Fibroblast of mammary gland (primary cell): ENCODE data around the gene CDH4.
"Not testable (repeated sequence)": the region's sequence is repeated elsewhere in the genome, so short reads cannot be mapped to it uniquely, and the experiment has no call there.

Source experiments
- DNase-seq: peaks from one replicate; pipeline ENCODE4 v3.0.0-alpha.2; 2010; ENCODE audit warnings: low read depth
- H3K4me3 ChIP-seq: 2 replicates; pipeline ENCODE4 v1.5.1; 2011; ENCODE audit warnings: low read depth, mild to moderate bottlenecking, low read length, moderate library complexity; ENCODE audit not compliant: control insufficient read depth
- TF ChIP-seq, protein P1 (sequence below): conservative IDR thresholded peaks from 2 replicates; pipeline ENCODE4 v1.5.1; 2011; ENCODE audit warnings: low read depth, low read length, inconsistent platforms; ENCODE audit not compliant: control insufficient read depth, insufficient read depth

Gene CDH4

DNA sequence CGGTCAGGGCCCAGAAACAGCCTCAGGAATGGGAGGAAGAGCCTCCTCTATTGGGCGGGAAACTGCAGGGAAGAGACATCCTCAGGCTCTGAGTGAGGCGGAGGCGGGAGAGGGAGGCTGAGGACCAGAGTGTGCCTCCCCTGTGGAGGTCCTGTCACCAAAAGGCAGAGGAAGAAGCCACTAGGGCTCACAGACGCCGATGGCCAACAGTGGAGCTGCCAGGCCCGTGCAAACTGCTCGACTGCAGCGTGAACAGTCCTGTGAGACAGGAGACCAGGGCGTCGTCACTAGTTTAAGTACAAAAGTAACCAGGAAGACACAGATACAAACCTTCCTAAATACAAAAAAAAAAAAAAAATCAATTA, 730.9 kb downstream of the CDH4 start:
- DNase-seq = no peak
- TF ChIP-seq, protein P1, sequence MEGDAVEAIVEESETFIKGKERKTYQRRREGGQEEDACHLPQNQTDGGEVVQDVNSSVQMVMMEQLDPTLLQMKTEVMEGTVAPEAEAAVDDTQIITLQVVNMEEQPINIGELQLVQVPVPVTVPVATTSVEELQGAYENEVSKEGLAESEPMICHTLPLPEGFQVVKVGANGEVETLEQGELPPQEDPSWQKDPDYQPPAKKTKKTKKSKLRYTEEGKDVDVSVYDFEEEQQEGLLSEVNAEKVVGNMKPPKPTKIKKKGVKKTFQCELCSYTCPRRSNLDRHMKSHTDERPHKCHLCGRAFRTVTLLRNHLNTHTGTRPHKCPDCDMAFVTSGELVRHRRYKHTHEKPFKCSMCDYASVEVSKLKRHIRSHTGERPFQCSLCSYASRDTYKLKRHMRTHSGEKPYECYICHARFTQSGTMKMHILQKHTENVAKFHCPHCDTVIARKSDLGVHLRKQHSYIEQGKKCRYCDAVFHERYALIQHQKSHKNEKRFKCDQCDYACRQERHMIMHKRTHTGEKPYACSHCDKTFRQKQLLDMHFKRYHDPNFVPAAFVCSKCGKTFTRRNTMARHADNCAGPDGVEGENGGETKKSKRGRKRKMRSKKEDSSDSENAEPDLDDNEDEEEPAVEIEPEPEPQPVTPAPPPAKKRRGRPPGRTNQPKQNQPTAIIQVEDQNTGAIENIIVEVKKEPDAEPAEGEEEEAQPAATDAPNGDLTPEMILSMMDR = no peak
- H3K4me3 ChIP-seq = no peak overlapping the region

DNA sequence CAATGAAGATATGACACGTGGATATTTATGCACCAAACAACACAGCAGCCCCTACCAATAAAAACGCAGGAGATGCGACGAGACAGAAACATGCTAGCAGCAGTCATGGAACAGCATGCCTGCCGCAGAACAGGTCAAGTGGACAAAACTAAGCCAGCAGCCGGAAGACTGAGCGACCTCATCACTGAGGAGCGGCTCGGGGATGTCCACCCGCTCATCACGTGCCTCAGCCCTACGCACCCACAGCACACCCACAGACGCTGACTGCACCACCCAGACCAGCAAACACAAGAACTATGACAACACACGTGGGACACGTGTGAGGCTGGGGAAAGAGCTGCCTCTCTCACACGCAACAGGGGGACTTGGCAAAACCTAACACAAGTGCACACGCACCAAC, 731.9 kb downstream of the CDH4 start:
- DNase-seq = no peak
- TF ChIP-seq, protein P1 = no peak
- H3K4me3 ChIP-seq = no peak overlapping the region

DNA sequence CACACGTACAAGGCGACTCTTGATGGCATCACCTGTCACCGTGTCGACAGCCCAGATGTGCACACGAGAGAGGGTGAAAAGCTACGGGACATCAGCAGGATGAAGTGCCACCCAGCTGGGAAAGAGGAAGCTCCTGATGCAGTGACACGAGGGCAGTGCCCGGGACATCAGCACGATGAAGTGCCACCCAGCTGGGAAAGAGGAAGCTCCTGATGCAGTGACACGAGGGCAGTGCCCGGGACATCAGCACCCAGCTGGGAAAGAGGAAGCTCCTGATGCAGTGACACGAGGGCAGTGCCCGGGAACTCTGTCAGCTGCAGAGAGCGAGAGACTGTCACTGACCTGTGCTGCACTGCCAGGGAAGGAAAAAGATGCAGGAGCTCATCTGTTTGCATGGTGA, 732.4 kb downstream of the CDH4 start:
- not testable (repeated sequence) for H3K4me3 ChIP-seq, DNase-seq

GRCh38 chr20:61985096-61985495, 733.0 kb downstream of the CDH4 start:
- no peak overlapping the region for H3K4me3 ChIP-seq
- TF ChIP-seq, protein P1 = no peak
- no peak for DNase-seq

GRCh38 chr20:61986762-61987321, 734.8 kb downstream of the CDH4 start:
- TF ChIP-seq, protein P1 = no peak
- no peak for DNase-seq
- no peak overlapping the region for H3K4me3 ChIP-seq

GRCh38 chr20:61988665-61989064, 736.6 kb downstream of the CDH4 start:
- no peak overlapping the region for H3K4me3 ChIP-seq
- TF ChIP-seq, protein P1 = no peak
- no peak for DNase-seq

DNA sequence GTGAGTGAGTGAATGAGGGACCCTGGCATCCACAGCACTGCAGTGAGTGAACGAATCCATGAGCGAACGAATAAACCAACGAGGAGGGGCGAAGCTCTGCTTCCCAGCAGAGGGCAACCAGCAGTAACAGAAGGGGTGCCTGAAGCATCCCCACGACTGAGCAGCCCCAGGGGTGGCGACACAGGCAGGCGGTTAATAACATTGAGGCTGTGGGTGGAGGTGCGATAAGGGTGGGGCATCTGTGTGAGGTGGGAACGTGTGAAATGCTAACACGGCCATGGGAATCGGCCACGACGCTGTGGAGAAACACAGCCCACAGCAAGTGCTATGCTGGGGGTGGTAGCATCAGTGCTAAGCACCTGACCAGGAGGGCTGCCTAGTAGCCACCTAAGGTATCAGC, 737.7 kb downstream of the CDH4 start:
- TF ChIP-seq, protein P1 = no peak
- H3K4me3 ChIP-seq = no peak overlapping the region
- DNase-seq = no peak
